ENCODE measurements around the gene TMPRSS11E.

DNA sequence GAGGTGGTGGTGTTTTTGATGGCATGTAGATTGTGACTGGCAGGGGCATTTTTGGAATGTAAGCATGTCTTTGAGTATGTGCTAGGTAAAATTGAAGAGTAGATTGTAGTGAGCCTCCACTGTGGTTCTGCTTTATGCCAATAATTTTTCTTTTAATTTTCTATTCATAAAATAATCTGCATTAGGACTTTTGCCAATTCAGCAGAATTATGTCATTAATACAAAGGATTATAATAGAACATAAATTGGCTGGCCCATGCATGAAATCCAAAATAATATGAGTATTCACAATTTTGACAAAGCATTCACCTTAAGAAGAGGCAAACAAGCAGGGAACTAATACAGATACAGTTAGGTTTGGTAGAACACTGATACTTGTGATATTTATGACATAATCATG, 14.9 kb upstream of the TMPRSS11E start:
- TF ChIP-seq, protein P1, sequence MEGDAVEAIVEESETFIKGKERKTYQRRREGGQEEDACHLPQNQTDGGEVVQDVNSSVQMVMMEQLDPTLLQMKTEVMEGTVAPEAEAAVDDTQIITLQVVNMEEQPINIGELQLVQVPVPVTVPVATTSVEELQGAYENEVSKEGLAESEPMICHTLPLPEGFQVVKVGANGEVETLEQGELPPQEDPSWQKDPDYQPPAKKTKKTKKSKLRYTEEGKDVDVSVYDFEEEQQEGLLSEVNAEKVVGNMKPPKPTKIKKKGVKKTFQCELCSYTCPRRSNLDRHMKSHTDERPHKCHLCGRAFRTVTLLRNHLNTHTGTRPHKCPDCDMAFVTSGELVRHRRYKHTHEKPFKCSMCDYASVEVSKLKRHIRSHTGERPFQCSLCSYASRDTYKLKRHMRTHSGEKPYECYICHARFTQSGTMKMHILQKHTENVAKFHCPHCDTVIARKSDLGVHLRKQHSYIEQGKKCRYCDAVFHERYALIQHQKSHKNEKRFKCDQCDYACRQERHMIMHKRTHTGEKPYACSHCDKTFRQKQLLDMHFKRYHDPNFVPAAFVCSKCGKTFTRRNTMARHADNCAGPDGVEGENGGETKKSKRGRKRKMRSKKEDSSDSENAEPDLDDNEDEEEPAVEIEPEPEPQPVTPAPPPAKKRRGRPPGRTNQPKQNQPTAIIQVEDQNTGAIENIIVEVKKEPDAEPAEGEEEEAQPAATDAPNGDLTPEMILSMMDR (IDR thresholded peaks at IDR 0.05), result no peak
- no peak for TF ChIP-seq ZFX (IDR thresholded peaks at IDR 0.05; ENCODE audit: borderline replicate concordance)
